ENCODE results near the gene NKIRAS1. TPM values are rescaled to one million over a fixed set of nuclear protein-coding genes. Genes with fewer than 3 reads are reported as not detected.

The NKIRAS1 gene
- total RNA-seq, 6 experiments from 2014 or later: 10.9 to 13.5 (median 11.6) TPM

DNA sequence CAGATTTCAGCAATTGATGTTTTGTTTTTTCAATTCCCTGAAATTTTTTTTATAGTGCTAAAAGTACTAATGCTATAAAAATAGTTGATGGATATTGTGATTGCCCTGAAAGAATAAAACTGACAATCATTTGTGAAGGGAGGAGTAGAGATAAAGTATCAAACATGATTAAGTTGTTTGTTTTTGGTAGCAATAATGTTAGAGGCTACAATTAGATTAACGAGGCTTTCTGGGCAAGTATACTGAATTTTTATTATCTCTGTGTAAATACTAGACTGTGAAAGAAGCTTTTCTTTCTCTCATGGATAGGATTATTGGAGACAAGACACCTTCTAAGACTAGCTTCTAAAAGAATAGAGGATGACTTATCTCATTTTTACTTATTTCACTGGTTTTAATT, 43.9 kb upstream of the NKIRAS1 start:
- Mint-ChIP-seq H3K36me3 (ENCODE audit: low read depth) (peaks cover 68% of the 10 kb centered on the region), H3K9me3 (no peaks in the 10 kb centered on the region)
- DNase-seq: no peak

DNA sequence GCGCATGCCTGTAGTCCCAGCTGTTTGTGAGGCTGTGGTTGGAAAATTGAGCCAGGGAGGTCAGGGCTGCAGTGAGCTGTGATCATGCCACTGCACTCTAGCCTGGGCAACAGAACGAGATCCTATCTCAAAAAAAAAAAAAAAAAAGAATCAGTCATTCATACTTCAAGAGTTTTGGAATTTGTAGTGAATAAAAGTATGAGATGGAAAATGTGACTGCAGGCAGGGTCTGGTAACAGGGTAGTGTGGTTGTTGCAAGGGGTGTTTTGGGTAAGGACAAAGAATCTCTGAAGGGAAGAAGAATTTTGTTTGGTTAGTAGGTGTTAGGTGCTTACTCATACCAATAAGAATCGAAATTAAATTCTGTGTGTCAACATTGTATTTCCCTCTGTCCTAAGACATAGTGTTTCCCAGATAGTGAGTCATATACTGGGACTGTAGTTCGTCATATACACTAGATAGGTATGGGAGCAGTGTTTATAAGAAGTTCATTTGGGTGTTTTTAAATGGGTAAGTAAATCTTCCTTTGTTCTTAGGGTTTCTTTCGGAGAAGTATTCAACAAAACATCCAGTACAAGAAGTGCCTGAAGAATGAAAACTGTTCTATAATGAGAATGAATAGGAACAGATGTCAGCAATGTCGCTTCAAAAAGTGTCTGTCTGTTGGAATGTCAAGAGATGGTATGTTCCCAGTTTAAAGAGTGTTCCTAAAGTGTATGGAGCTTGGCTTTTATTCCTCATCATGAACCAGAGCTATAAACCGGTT, 42.5 kb upstream of the NKIRAS1 start:
- Mint-ChIP-seq H3K27ac (peak overlapping the region; percentile 80), H3K36me3 (ENCODE audit: low read depth) (peaks cover 66% of the 10 kb centered on the region)
- TF ChIP-seq, protein P1, sequence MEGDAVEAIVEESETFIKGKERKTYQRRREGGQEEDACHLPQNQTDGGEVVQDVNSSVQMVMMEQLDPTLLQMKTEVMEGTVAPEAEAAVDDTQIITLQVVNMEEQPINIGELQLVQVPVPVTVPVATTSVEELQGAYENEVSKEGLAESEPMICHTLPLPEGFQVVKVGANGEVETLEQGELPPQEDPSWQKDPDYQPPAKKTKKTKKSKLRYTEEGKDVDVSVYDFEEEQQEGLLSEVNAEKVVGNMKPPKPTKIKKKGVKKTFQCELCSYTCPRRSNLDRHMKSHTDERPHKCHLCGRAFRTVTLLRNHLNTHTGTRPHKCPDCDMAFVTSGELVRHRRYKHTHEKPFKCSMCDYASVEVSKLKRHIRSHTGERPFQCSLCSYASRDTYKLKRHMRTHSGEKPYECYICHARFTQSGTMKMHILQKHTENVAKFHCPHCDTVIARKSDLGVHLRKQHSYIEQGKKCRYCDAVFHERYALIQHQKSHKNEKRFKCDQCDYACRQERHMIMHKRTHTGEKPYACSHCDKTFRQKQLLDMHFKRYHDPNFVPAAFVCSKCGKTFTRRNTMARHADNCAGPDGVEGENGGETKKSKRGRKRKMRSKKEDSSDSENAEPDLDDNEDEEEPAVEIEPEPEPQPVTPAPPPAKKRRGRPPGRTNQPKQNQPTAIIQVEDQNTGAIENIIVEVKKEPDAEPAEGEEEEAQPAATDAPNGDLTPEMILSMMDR (IDR thresholded peaks at IDR 0.05): no peak

More for the DNA sequence above, 43.9 kb upstream of the NKIRAS1 start:
- Mint-ChIP-seq H3K27ac (no peak overlapping the region), H3K27me3 (ENCODE audit: insufficient read depth) (peaks cover 3% of the 10 kb centered on the region), H3K4me1 (ENCODE audit: low read depth) (peaks cover 63% of the 10 kb centered on the region), H3K4me3 (no peak overlapping the region)
- TF ChIP-seq, protein P1 (IDR thresholded peaks at IDR 0.05): no peak

DNA sequence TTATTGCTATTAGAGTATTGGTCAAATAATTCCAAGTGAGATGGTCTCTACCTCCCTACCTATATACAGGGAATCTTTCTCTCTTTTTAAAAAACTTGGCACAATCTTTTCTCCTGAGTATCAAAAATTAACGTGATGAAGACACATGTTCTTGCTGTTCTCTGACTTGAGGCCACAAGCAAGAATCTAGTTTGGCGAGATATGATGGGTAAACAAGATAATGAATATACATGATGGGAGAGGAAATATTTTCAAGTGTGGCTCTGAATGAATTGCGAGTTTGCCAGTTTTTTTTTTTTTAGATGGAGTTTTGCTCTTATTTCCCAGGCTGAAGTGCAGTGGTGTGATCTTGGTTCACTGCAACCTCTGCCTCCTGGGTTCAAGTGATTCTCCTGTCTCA, 39.9 kb upstream of the NKIRAS1 start:
- peaks cover 44% of the 10 kb centered on the region for H3K4me1 Mint-ChIP-seq (ENCODE audit: low read depth)
- peaks cover 46% of the 10 kb centered on the region for H3K36me3 Mint-ChIP-seq (ENCODE audit: low read depth)
- H3K4me3 Mint-ChIP-seq: no peak overlapping the region
- peaks cover 3% of the 10 kb centered on the region; the same call in 1 of the 2 replicates for H3K27me3 Mint-ChIP-seq (ENCODE audit: insufficient read depth)
- H3K27ac Mint-ChIP-seq: no peak overlapping the region
- TF ChIP-seq, protein P1 (IDR thresholded peaks at IDR 0.05): no peak
- DNase-seq: no peak
- no peaks in the 10 kb centered on the region for H3K9me3 Mint-ChIP-seq

More for the DNA sequence above, 42.5 kb upstream of the NKIRAS1 start:
- H3K4me1 Mint-ChIP-seq (ENCODE audit: low read depth): peaks cover 54% of the 10 kb centered on the region
- H3K27me3 Mint-ChIP-seq (ENCODE audit: insufficient read depth): peaks cover 3% of the 10 kb centered on the region
- peak overlapping the region; percentile 46 for H3K4me3 Mint-ChIP-seq
- DNase-seq: peak; percentile 92
- no peaks in the 10 kb centered on the region for H3K9me3 Mint-ChIP-seq

DNA sequence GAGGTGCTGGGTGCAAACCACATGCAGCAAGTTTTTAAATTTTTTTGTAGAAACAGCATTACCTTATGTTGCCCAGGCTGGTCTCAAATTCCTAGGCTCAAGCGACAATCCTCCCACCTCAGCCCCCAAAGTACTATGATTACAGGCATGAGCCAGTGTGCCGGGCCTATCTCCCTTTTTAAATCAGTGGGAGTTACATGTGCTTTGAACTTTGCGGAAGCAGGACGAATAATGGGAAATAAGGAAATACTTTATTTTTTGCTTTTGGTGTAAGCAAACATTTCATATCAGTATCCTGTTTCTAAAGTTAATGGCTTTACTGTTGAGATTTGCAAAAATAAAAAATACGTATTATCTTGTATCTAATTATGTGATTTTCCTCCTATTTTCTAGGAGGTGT, 37.4 kb upstream of the NKIRAS1 start:
- DNase-seq: no peak
- no peak overlapping the region for H3K4me3 Mint-ChIP-seq
- peaks cover 33% of the 10 kb centered on the region for H3K36me3 Mint-ChIP-seq (ENCODE audit: low read depth)
- H3K9me3 Mint-ChIP-seq: no peaks in the 10 kb centered on the region
- H3K27ac Mint-ChIP-seq: no peak overlapping the region
- TF ChIP-seq, protein P1 (IDR thresholded peaks at IDR 0.05): no peak
- peaks cover 3% of the 10 kb centered on the region; the same call in 1 of the 2 replicates for H3K27me3 Mint-ChIP-seq (ENCODE audit: insufficient read depth)
- H3K4me1 Mint-ChIP-seq (ENCODE audit: low read depth): peaks cover 55% of the 10 kb centered on the region

DNA sequence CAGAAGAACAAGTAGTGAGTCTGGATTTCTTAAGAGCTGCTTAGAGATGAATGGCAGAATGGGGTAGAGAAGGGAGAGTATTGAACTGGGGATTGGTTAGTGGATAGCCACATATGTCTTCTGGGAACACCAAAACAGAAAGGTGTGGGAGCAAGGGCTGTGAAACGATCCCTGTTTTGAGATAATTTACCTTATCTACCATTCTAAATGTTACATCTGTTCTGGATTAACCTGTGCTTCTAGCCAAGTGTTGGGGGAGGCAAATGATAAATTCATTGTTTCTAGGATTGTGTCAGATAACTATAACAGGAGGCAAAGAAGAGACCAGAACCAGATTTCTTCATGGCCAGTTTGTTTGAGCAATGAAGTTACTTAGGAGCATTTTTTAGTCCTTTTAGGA, 36.7 kb upstream of the NKIRAS1 start:
- DNase-seq: no peak
- H3K27ac Mint-ChIP-seq: no peak overlapping the region; the same call in 1 of the 2 replicates
- H3K27me3 Mint-ChIP-seq (ENCODE audit: insufficient read depth): peaks cover 3% of the 10 kb centered on the region; the same call in 1 of the 2 replicates
- peaks cover 54% of the 10 kb centered on the region for H3K4me1 Mint-ChIP-seq (ENCODE audit: low read depth)
- H3K4me3 Mint-ChIP-seq: no peak overlapping the region
- H3K9me3 Mint-ChIP-seq: no peaks in the 10 kb centered on the region
- TF ChIP-seq, protein P1 (IDR thresholded peaks at IDR 0.05): no peak
- peaks cover 33% of the 10 kb centered on the region for H3K36me3 Mint-ChIP-seq (ENCODE audit: low read depth)
